ENCODE results near the gene COG4. TPM values are rescaled to one million over a fixed set of nuclear protein-coding genes. Genes with fewer than 3 reads are reported as not detected.
"Not testable (repeated sequence)": the region's sequence is repeated elsewhere in the genome, so short reads cannot be mapped to it uniquely, and the experiment has no call there.

COG4 gene
- total RNA-seq, 1 experiment from 2014 or later = 45.4 TPM

GRCh38 chr16:70453892-70454221 lies 69.5 kb downstream of the COG4 start:
- H3K9me3 ChIP-seq (ENCODE audit: control insufficient read depth, insufficient read depth, low read depth, low read length) = no peaks in the 10 kb centered on the region
- in situ Hi-C loops (cut with HindIII; ENCODE audit: low pct_unique_long_range_greater_than_20kb, low sequenced_read_pairs) (no loop called here), intact Hi-C loops (cut with micrococcal nuclease; ENCODE audit: unreplicated experiment) (loop anchor here (10.0 kb wide), 1 partner anchor 59 kb away; no protein-coding TSS in a partner anchor)
- peaks cover 5% of the 10 kb centered on the region for H3K4me1 ChIP-seq (ENCODE audit: control insufficient read depth, insufficient read depth, low read length)
- DNase-seq (ENCODE audit: low read depth, low spot score) = peak; percentile 46
- peaks cover 4% of the 10 kb centered on the region; the same call in 1 of the 2 replicates for H3K36me3 ChIP-seq (ENCODE audit: control insufficient read depth, insufficient read depth, low read length)
- TF ChIP-seq TCF7L2 (IDR thresholded peaks at IDR 0.05; ENCODE audit: low read depth, low read length) = no peak
- no peak for TF ChIP-seq REST (IDR thresholded peaks at IDR 0.05; ENCODE audit: insufficient read depth in 1 of 2, low read depth in 2 of 2, low read length in 1 of 2)
- TF ChIP-seq, protein P1, sequence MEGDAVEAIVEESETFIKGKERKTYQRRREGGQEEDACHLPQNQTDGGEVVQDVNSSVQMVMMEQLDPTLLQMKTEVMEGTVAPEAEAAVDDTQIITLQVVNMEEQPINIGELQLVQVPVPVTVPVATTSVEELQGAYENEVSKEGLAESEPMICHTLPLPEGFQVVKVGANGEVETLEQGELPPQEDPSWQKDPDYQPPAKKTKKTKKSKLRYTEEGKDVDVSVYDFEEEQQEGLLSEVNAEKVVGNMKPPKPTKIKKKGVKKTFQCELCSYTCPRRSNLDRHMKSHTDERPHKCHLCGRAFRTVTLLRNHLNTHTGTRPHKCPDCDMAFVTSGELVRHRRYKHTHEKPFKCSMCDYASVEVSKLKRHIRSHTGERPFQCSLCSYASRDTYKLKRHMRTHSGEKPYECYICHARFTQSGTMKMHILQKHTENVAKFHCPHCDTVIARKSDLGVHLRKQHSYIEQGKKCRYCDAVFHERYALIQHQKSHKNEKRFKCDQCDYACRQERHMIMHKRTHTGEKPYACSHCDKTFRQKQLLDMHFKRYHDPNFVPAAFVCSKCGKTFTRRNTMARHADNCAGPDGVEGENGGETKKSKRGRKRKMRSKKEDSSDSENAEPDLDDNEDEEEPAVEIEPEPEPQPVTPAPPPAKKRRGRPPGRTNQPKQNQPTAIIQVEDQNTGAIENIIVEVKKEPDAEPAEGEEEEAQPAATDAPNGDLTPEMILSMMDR (IDR thresholded peaks at IDR 0.05) = no peak
- no peak for TF ChIP-seq SIN3A (IDR thresholded peaks at IDR 0.05; ENCODE audit: borderline replicate concordance, insufficient read depth, low read depth, low read length)
- TF ChIP-seq POLR2AphosphoS5 (IDR thresholded peaks at IDR 0.05; ENCODE audit: low read depth, low read length) = no peak
- no TSS peak for BruUV-seq (replicated peaks)
- H3K4me3 ChIP-seq (ENCODE audit: low read depth in 2 of 2, low read length in 2 of 2) = peak overlapping the region; percentile 78 to 84
- H3K27me3 ChIP-seq (ENCODE audit: control insufficient read depth, insufficient read depth, low read length) = no peaks in the 10 kb centered on the region
- ChIA-PET POLR2A (interaction anchor here (0.6 to 0.7 kb wide), 4 partner anchors 12 to 560 kb away, joined by 4 to 11 read pairs (median 7); partner anchors contain the start of gene AARS1), CTCF (no interaction called here)
- peak; percentile 50; the same call in 1 of the 2 replicates for ATAC-seq
- peak overlapping the region; percentile 96 for H3K27ac ChIP-seq (ENCODE audit: low read length)

- intact Hi-C loops (cut with micrococcal nuclease; ENCODE audit: unreplicated experiment) (loop anchor here (10.0 kb wide), 1 partner anchor 59 kb away; no protein-coding TSS in a partner anchor), in situ Hi-C loops (cut with HindIII; ENCODE audit: low pct_unique_long_range_greater_than_20kb, low sequenced_read_pairs) (no loop called here)
- H3K27me3 ChIP-seq (ENCODE audit: control insufficient read depth, insufficient read depth, low read length) = no peaks in the 10 kb centered on the region
- H3K4me1 ChIP-seq (ENCODE audit: control insufficient read depth, insufficient read depth, low read length) = peaks cover 5% of the 10 kb centered on the region
- H3K27ac ChIP-seq (ENCODE audit: low read length) = peak overlapping the region; percentile 96
- no peak for TF ChIP-seq SIN3A (IDR thresholded peaks at IDR 0.05; ENCODE audit: borderline replicate concordance, insufficient read depth, low read depth, low read length)
- TF ChIP-seq TCF7L2 (IDR thresholded peaks at IDR 0.05; ENCODE audit: low read depth, low read length) = no peak
- TF ChIP-seq, protein P1 (IDR thresholded peaks at IDR 0.05) = no peak
- no peak for TF ChIP-seq REST (IDR thresholded peaks at IDR 0.05; ENCODE audit: insufficient read depth in 1 of 2, low read depth in 2 of 2, low read length in 1 of 2)
- TF ChIP-seq POLR2AphosphoS5 (IDR thresholded peaks at IDR 0.05; ENCODE audit: low read depth, low read length) = no peak
- ATAC-seq (no peak), DNase-seq (ENCODE audit: low read depth, low spot score) (no peak)
- H3K4me3 ChIP-seq (ENCODE audit: low read depth in 2 of 2, low read length in 2 of 2) = peak overlapping the region; percentile 78 to 84
- no TSS peak for BruUV-seq (replicated peaks)
- peaks cover 4% of the 10 kb centered on the region; the same call in 1 of the 2 replicates for H3K36me3 ChIP-seq (ENCODE audit: control insufficient read depth, insufficient read depth, low read length)
- no peaks in the 10 kb centered on the region for H3K9me3 ChIP-seq (ENCODE audit: control insufficient read depth, insufficient read depth, low read depth, low read length)
- POLR2A ChIA-PET = interaction anchor here (0.6 to 0.7 kb wide), 5 partner anchors 11 to 1764 kb away, joined by 5 to 11 read pairs (median 7); no protein-coding TSS in a partner anchor
- CTCF ChIA-PET = no interaction called here
Measured at GRCh38 chr16:70453117-70453891, 70.0 kb downstream of the COG4 start.

GRCh38 chr16:70451004-70451340 lies 72.4 kb downstream of the COG4 start:
- BruUV-seq (replicated peaks); H3K27me3 ChIP-seq (ENCODE audit: control insufficient read depth, insufficient read depth, low read length); H3K36me3 ChIP-seq (ENCODE audit: control insufficient read depth, insufficient read depth, low read length); DNase-seq (ENCODE audit: low read depth, low spot score); H3K9me3 ChIP-seq (ENCODE audit: control insufficient read depth, insufficient read depth, low read depth, low read length); H3K4me1 ChIP-seq (ENCODE audit: control insufficient read depth, insufficient read depth, low read length); CTCF ChIA-PET; H3K27ac ChIP-seq (ENCODE audit: low read length); H3K4me3 ChIP-seq (ENCODE audit: low read depth in 2 of 2, low read length in 2 of 2); ATAC-seq; POLR2A ChIA-PET; in situ Hi-C loops (cut with HindIII; ENCODE audit: low pct_unique_long_range_greater_than_20kb, low sequenced_read_pairs): not testable (repeated sequence)
- intact Hi-C loops (cut with micrococcal nuclease; ENCODE audit: unreplicated experiment) = loop anchor here (10.0 kb wide), 1 partner anchor 56 kb away; no protein-coding TSS in a partner anchor
